DLD1 (cell line): ENCODE results near the gene MIEF2.

Experiments
- in situ Hi-C: cut with HindIII; loops from 2 replicates; pipeline ENCODE4 v1.10.0; 2017; ENCODE audit warnings: low sequenced_read_pairs

Gene MIEF2

DNA sequence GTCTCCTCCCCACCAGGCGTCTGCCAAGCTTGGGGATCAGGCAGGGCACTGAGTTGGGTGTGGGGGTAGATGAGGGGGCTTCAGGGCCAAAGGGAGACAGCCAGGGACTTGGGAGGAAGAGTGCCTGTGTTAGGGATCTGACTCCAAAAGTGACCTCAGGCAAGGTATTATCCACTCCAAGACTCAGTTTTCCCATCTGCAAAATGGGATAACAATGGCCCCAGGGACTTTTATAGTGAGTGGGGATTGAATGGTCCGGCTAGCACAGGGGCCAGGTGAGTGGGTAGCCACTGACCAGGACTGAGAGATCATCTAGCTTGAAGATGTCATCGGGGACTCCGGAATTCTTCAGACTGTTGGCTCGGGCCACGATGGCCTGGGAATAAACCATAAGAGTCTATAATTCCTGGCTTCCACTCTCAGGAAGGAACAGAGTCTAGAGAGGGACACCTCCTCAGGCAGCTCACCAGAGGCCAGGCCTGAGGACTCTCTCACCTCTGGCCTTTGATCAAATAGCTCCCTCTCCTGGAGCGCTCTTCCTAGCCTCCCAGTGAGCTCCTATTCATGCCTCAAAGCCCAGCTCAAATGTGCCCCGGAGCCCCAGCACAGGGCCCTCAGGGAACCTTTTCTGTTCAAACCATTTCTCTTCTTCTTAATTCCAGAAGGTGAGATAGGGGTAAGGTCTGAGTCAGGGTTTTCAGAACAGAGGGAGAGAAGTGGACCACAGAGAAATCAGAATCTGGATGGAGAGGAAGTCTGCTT, 5.4 kb upstream of the MIEF2 start:
- in situ Hi-C loops: no loop called here

- in situ Hi-C loops: no loop called here
Observed at GRCh38 chr17:18256351-18256750, 4.1 kb upstream of the MIEF2 start.

- in situ Hi-C loops: no loop called here
Observed at GRCh38 chr17:18256776-18257175, 3.7 kb upstream of the MIEF2 start.

DNA sequence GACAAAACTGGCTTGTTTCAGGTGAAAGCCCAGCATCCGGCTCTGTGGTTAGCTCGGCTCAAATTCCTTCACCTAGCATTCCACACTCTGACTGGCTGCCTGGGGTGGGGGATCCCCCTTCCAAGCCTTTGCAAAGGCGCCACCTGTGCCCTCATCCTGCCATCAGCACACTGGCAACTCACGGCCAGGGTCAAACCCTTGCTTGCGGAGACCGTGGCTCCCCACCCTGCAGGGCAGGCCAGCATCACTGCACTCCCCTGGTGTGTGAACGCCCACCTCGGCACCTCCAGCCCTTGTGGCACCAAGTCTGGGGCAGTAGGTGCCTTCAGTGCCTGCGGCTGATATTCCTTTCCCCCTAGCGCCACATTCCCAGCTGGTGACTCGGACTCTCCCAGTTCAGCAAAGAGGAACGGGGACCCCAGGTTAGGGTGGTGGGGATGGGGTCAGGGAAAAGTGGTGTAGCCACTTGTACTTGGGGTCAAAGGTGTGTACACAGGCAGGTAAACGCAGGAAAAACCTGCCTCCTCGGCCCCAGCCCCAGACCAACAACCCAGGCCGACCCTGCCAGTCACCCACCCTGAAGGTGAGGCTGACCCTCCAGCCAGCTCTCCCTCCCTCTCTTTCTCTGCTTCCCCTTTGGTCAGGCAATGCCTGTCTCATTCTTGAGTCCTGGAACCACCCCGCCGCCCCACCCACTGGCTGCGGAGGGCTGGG, 3.0 kb upstream of the MIEF2 start:
- in situ Hi-C loops: no loop called here

DNA sequence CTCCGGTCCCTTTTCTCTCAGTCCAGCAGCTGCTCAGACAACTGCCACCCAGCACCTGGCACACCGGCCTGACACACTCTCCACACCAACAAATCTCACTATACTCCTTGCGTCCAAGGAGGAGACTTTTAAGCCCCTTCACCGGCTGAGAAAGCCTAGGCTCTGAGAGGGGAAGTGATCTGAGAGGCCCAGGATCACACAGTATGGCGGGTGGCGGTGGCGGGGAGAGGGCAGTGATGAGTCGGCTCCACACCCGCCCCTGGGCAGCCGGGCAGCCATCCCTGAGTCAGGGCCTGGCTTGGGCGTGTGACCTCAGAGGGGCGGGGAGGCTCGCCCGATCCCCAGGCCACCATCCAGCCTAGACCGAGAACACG, 2.5 kb upstream of the MIEF2 start:
- in situ Hi-C loops: no loop called here

DNA sequence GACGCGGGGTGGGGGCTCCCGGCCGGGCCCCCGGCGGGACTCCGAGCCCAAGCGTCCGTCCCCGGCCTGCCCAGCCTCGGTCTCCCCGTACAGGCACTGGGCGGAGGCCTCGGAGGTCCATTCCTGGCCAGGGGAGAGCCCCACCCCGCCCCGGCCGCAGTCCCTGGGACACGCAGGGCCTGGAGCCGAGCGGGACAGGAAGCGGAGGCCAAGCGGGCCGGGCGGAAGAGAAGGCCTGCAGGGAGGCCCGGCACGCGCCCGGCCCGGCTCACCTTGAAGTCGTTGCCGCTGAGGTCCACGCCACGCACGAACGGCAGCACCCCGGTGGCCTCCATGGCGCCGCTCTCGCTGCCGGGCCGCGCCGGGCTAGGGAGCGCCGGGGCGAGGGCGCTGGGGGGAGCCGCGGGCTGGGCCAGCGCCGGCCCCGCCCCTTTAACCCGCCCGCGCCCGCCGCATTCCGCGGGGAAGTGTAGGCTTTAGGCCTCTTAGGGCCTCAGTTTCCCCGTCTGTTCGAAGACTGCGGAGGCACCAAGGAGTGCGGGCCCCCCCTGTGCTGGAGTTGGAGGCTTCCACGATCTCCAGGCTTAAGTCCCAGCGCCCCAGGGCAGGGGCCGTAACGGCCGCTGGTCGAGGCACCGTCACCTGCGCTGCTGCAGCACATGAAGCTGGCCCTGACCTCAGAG, 2.0 kb upstream of the MIEF2 start, which contains the start of gene FLII:
TSS of gene FLII (minus strand) at position 383 of the 683 bp plus-strand sequence. CDS start at position 335, 48 bp downstream.
- in situ Hi-C loops: no loop called here

- in situ Hi-C loops: no loop called here
Observed at GRCh38 chr17:18259621-18260331, 686 bp upstream of the MIEF2 start.

- in situ Hi-C loops: no loop called here
Observed at GRCh38 chr17:18261146-18261515, 669 bp downstream of the MIEF2 start.

DNA sequence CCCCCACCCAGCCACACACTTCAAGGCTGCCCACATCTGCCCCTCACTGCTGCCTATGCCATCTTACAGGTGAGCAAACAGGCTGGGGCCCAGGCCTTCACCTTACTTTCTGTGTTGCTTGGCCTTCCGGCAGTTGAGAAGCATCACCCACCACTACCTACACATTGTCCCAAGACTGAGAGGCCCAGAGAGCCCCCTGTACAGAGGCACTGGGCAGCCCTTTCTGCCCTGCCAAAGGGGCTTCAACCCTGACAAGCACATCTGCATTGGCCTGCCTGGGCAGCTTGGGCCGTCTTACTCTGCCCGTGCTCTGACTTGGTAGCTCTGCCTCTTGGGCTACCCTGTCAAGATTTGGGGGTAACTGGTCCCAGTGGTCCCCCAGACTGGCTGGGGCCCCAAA, 1.2 kb downstream of the MIEF2 start:
- in situ Hi-C loops: no loop called here

DNA sequence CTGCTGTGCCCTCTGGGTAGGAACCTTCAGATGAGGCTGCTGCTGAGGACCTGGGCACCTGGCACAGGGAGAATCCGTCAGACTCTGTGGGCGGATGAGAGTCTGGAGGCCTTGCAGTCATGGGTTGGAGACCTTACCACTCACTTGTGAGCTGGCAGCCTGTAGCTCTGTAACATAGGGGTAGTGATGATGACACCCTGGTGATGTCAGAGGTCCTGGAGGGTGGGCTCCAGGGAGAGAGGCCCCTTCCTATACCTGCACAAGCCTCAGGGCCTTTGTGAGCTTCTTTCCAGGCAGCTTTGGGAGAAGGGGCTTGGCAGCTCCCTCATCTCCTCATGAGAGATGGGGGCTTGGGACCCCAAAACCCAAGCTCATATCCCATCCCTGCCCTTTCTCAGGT, 1.6 kb downstream of the MIEF2 start:
- in situ Hi-C loops: no loop called here

DNA sequence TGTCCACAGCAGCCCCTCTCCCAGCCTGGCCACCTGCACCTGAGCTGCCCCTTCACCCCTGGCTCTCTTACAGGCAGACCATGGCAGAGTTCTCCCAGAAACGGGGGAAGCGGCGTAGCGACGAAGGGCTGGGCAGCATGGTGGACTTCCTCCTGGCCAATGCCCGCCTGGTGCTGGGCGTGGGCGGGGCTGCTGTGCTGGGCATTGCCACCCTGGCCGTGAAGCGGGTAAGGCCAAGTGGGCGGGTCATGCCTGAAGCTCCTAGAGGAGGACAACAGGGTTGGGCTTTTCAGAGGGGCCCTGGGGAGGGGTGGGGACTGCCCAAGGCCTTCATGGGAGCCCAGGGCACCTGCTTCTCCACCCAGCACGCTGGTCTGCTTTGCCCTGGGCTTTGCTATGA, 2.2 kb downstream of the MIEF2 start:
- in situ Hi-C loops: no loop called here

GRCh38 chr17:18263885-18264682, 3.6 kb downstream of the MIEF2 start:
- in situ Hi-C loops: no loop called here

- in situ Hi-C loops: no loop called here
Observed at GRCh38 chr17:18267366-18267765, 6.9 kb downstream of the MIEF2 start.

- in situ Hi-C loops: no loop called here
Observed at GRCh38 chr17:18267927-18268711, 7.7 kb downstream of the MIEF2 start.

- in situ Hi-C loops: no loop called here
Observed at GRCh38 chr17:18270046-18270931, 9.8 kb downstream of the MIEF2 start.

DNA sequence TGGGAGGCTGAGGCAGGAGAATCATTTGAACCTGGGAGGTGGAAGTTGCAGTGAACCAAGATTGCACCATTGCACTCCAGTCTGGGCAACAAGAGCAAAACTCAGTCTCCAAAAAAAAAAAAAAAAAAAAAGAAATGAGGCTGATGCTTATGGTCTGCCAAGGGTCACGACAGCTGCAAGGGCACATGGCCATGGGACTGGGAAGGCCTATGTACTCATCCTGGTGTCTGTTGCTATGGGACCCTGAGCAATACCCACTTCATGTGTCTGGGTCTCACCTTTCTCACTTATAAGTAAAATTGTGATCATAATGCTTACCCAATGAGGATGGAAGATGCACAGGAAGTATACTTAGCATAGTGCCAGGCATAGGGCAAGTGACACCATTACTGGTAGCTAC, 16.6 kb downstream of the MIEF2 start:
- in situ Hi-C loops: no loop called here

DNA sequence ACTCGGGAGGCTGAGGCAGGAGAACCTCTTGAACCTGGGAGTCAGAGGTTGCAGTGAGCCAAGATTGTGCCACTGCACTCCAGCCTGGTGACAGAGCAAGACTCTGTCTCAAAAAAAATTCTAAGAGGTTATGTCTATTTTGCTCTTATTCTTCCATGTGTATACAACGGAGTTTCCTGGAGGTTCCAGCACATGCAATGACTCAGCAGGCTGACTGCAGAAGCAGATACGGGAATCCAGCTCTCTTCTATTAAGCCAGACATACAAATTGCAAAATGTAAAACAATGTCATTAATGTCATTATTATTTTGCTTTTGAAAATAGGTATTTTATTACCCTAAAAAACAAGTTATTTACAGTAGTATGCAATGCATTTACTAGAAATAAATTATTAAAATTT, 18.4 kb downstream of the MIEF2 start:
- in situ Hi-C loops: no loop called here

- in situ Hi-C loops: no loop called here
Observed at GRCh38 chr17:18280249-18280648, 19.8 kb downstream of the MIEF2 start.
